ENCODE data around the gene JUN. TPM values are rescaled to one million over a fixed set of nuclear protein-coding genes. Genes with fewer than 3 reads are reported as not detected.

Gene JUN
- total RNA-seq, 4 donors from 2014 or later: 41.2 to 104 (median 90.8) TPM

GRCh38 chr1:58749646-58750045 lies 34.2 kb downstream of the JUN start:
- intact Hi-C loops (cut with DNase I; ENCODE audit: low total_unique reads): no loop called here
- Histone ChIP-seq H3K36me3 (no peaks in the 10 kb centered on the region), H3K4me1 (peaks cover 0 to 15% of the 10 kb centered on the region in 2 donors), H3K27me3 (no peaks in the 10 kb centered on the region), H3K4me3 (no peak overlapping the region), H3K27ac (no peak overlapping the region), H3K9me3 (no peaks in the 10 kb centered on the region)
- DNase-seq: no peak
- in situ Hi-C loops (cut with MboI; ENCODE audit: low sequenced_read_pairs in 4 of 4): loop anchor here in 3 of 4 donors (10.0 to 25.0 kb wide), 2 partner anchors 1005 to 1188 kb away; partner anchors contain the start of gene CYP2J2 (in 1 of the 3)
- no peak for ATAC-seq
- TF ChIP-seq POLR2A (IDR thresholded peaks at IDR 0.05): no peak
- no peak for TF ChIP-seq CTCF (IDR thresholded peaks at IDR 0.05 in 4 of 5, conservative IDR thresholded peaks at IDR 0.05 in 1 of 5)

- in situ Hi-C loops (cut with MboI; ENCODE audit: low sequenced_read_pairs in 4 of 4): loop anchor here in 3 of 4 donors (10.0 to 25.0 kb wide), 2 partner anchors 1006 to 1189 kb away; partner anchors contain the start of gene CYP2J2 (in 1 of the 3)
Observed at GRCh38 chr1:58748666-58749065, 35.2 kb downstream of the JUN start.

GRCh38 chr1:58746757-58747156 lies 37.1 kb downstream of the JUN start:
- Histone ChIP-seq H3K27me3 (no peaks in the 10 kb centered on the region), H3K36me3 (no peaks in the 10 kb centered on the region), H3K4me3 (no peak overlapping the region), H3K4me1 (no peaks in the 10 kb centered on the region), H3K9me3 (no peaks in the 10 kb centered on the region), H3K27ac (no peak overlapping the region)
- no peak for ATAC-seq
- intact Hi-C loops (cut with DNase I; ENCODE audit: low total_unique reads): no loop called here
- DNase-seq: no peak
- no peak for TF ChIP-seq POLR2A (IDR thresholded peaks at IDR 0.05)
- TF ChIP-seq CTCF (IDR thresholded peaks at IDR 0.05 in 4 of 5, conservative IDR thresholded peaks at IDR 0.05 in 1 of 5): no peak
- in situ Hi-C loops (cut with MboI; ENCODE audit: low sequenced_read_pairs in 4 of 4): loop anchor here in 3 of 4 donors (10.0 to 25.0 kb wide), 2 partner anchors 1008 to 1191 kb away; partner anchors contain the start of gene CYP2J2 (in 1 of the 3)

More at GRCh38 chr1:58748666-58749065, 35.2 kb downstream of the JUN start:
- ATAC-seq (no peak), DNase-seq (no peak)
- Histone ChIP-seq H3K4me1 (peaks cover 0 to 9% of the 10 kb centered on the region in 2 donors), H3K4me3 (no peak overlapping the region), H3K36me3 (no peaks in the 10 kb centered on the region), H3K27me3 (no peaks in the 10 kb centered on the region), H3K9me3 (no peaks in the 10 kb centered on the region), H3K27ac (no peak overlapping the region)
- TF ChIP-seq CTCF (IDR thresholded peaks at IDR 0.05 in 4 of 5, conservative IDR thresholded peaks at IDR 0.05 in 1 of 5): no peak
- intact Hi-C loops (cut with DNase I; ENCODE audit: low total_unique reads): no loop called here

DNA sequence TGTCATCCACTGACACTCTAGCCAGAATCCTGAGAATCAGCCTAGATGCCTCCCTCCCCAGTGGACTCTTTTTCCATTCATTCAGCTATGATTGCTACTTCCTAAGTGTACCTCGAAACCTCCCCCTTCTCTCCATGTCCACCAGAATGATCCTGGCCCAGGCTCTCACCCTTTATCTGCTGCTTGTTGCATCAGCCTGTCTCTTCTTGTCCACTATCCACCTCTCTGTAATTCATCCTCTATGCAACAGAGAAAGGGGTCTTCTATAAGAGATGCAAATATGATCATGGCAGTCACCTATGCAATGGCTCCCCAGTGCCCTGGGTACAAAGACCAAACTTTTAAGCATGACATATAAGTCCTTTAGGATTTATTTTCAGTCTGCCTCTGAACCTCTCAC lies 37.7 kb downstream of the JUN start:
- TF ChIP-seq POLR2A (IDR thresholded peaks at IDR 0.05): no peak
- TF ChIP-seq CTCF (IDR thresholded peaks at IDR 0.05 in 4 of 5, conservative IDR thresholded peaks at IDR 0.05 in 1 of 5): no peak
- Histone ChIP-seq H3K36me3 (no peaks in the 10 kb centered on the region), H3K27ac (no peak overlapping the region), H3K27me3 (no peaks in the 10 kb centered on the region), H3K4me3 (no peak overlapping the region), H3K4me1 (no peaks in the 10 kb centered on the region), H3K9me3 (no peaks in the 10 kb centered on the region)
- in situ Hi-C loops (cut with MboI; ENCODE audit: low sequenced_read_pairs in 4 of 4) (loop anchor here in 3 of 4 donors (10.0 to 25.0 kb wide), 2 partner anchors 1009 to 1191 kb away; partner anchors contain the start of gene CYP2J2 (in 1 of the 3)), intact Hi-C loops (cut with DNase I; ENCODE audit: low total_unique reads) (no loop called here)
- no peak for ATAC-seq
- DNase-seq: no peak

DNA sequence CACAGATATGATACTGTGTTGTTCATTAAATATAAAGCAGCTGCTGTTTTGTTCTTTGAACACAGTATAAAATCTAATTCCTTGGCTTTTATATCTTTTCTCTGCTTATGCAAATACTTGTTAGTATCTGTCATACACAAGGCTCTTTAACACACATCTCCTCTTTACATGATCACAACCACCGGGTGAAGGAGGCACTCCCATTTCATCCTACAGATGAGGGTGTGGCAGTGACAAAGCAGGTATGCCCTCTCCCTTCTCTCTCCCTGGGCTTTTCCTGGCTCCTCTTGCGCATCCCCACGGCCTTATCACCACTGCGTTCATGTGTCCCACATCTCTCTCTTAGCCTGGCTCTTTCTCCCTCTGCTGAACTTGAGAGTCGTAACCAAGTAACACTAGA lies 38.2 kb downstream of the JUN start:
- Histone ChIP-seq H3K4me3 (no peak overlapping the region), H3K36me3 (no peaks in the 10 kb centered on the region), H3K4me1 (no peaks in the 10 kb centered on the region), H3K9me3 (no peaks in the 10 kb centered on the region), H3K27ac (no peak overlapping the region), H3K27me3 (no peaks in the 10 kb centered on the region)
- intact Hi-C loops (cut with DNase I; ENCODE audit: low total_unique reads) (no loop called here), in situ Hi-C loops (cut with MboI; ENCODE audit: low sequenced_read_pairs in 4 of 4) (loop anchor here in 3 of 4 donors (10.0 to 25.0 kb wide), 2 partner anchors 1009 to 1192 kb away; partner anchors contain the start of gene CYP2J2 (in 1 of the 3))
- no peak for DNase-seq
- TF ChIP-seq CTCF (IDR thresholded peaks at IDR 0.05 in 4 of 5, conservative IDR thresholded peaks at IDR 0.05 in 1 of 5) (no peak), POLR2A (IDR thresholded peaks at IDR 0.05) (no peak)
- no peak for ATAC-seq
